NOMO-1 treated with dmso at 0.1 percent for 144 hours (cell line): Measurements from ENCODE around the gene TCEAL8.

Source experiments
- DNase-seq: peaks from one replicate; lab custom pipeline; 2025; ENCODE audit not compliant: unreplicated experiment; lab: John Stamatoyannopoulos, UW

TCEAL8 gene

DNA sequence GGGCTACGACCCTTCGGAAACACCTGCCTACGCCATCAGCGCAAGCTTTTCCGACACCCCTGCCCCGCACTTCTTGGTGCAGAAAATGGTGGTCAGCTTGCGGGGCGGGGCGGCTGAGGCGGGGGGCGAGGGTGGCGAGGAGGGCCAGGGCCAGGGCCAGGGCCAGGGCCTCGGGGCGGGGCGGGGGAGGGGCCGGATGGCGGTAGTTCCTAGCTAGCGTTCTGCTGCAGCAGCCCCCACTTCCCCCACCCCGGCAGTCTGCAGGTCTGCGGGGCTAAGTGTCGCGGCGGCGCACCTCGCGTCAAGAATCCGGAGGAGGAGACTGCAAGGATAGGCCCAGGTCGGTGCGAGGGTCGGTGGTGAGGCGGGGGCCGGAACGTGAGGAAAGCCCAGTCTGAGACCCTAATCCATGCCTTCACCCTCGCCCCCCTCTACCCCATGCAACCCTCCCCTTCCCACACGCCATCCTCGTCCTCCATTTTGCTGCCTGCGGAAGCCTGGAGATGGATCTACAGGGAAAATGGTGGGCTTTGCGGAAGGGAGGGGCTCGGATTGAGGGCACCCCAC, 39.4 kb downstream of the TCEAL8 start:
- DNase-seq = no peak

GRCh38 chrX:103214870-103215424, 40.0 kb downstream of the TCEAL8 start, which contains the start of gene BEX4:
Gene BEX4 (plus strand): TSS chrX:103215108. CDS start chrX:103216154, 1,046 bp downstream.
- DNase-seq = peak; percentile 32

GRCh38 chrX:103212749-103213457, 42.1 kb downstream of the TCEAL8 start:
- no peak for DNase-seq

- DNase-seq = no peak
These were observed 43.8 kb downstream of the TCEAL8 start for GRCh38 chrX:103211012-103211715.

GRCh38 chrX:103210056-103210455, 44.9 kb downstream of the TCEAL8 start:
- no peak for DNase-seq
